NCI-H460 (cell line): ENCODE measurements around the gene TP73. TPM values are rescaled to one million over a fixed set of nuclear protein-coding genes. Genes with fewer than 3 reads are reported as not detected.

Experiments
- DNase-seq: peaks from one replicate; pipeline ENCODE4 v3.0.0-alpha.2; 2016; ENCODE audit warnings: low read depth; ENCODE audit errors: extremely low read depth
- total RNA-seq: library from RNA; depleted of rRNA; stranded (reverse); fragments of >200 nt; shearing (Covaris generic); gene quantifications from 2 replicates; pipeline ENCODE4 v1.2.3, GENCODE V29; 2014

TP73 gene
- total RNA-seq, 1 experiment from 2014 or later, result 0.07 TPM

GRCh38 chr1:3750741-3751140 lies 98.4 kb downstream of the TP73 start:
- no peak for DNase-seq

GRCh38 chr1:3752400-3752945 lies 100.2 kb downstream of the TP73 start, which contains the start of gene CCDC27:
TSS of gene CCDC27 (plus strand) at chr1:3752450. CDS start at chr1:3752482, 32 bp downstream.
- DNase-seq, result no peak

GRCh38 chr1:3753656-3754454 lies 101.5 kb downstream of the TP73 start:
- DNase-seq, result no peak

GRCh38 chr1:3756394-3756793 lies 104.1 kb downstream of the TP73 start:
- no peak for DNase-seq

- no peak for DNase-seq
These were observed 106.8 kb downstream of the TP73 start for GRCh38 chr1:3759164-3759563.

- DNase-seq, result no peak
These were observed 107.5 kb downstream of the TP73 start for GRCh38 chr1:3759796-3760195.

GRCh38 chr1:3761296-3762010 lies 109.1 kb downstream of the TP73 start:
- DNase-seq, result no peak

GRCh38 chr1:3762151-3762872 lies 110.0 kb downstream of the TP73 start:
- no peak for DNase-seq

GRCh38 chr1:3762873-3763228 lies 110.5 kb downstream of the TP73 start:
- DNase-seq, result no peak

GRCh38 chr1:3763351-3764125 lies 111.2 kb downstream of the TP73 start:
- no peak for DNase-seq

GRCh38 chr1:3767328-3767925 lies 115.1 kb downstream of the TP73 start:
- DNase-seq, result no peak

- no peak for DNase-seq
These were observed 116.6 kb downstream of the TP73 start for GRCh38 chr1:3768811-3769390.

GRCh38 chr1:3770047-3770765 lies 117.9 kb downstream of the TP73 start:
- no peak for DNase-seq

GRCh38 chr1:3771108-3772026 lies 119.1 kb downstream of the TP73 start:
- DNase-seq, result no peak

- DNase-seq, result peak; percentile 68
These were observed 119.9 kb downstream of the TP73 start for GRCh38 chr1:3772027-3772714.

- DNase-seq, result no peak
These were observed 120.6 kb downstream of the TP73 start, which contains the start of gene SMIM1 for GRCh38 chr1:3772715-3773571. TSS of gene SMIM1 (plus strand) at chr1:3772749. CDS start at chr1:3775374, 2,625 bp downstream.
